ENCODE measurements around the gene TGIF1.

Gene TGIF1

GRCh38 chr18:3420919-3421279 lies 29.1 kb upstream of the TGIF1 start:
- TF ChIP-seq CTCF (IDR thresholded peaks at IDR 0.05; ENCODE audit: control insufficient read depth, extremely low read depth, insufficient read depth), result no peak
- no peak for DNase-seq (ENCODE audit: low read depth)
- no peak overlapping the region for H3K4me3 ChIP-seq (ENCODE audit: low read depth, low read length)

GRCh38 chr18:3422905-3423304 lies 27.1 kb upstream of the TGIF1 start:
- DNase-seq (ENCODE audit: low read depth), result no peak
- no peak for TF ChIP-seq CTCF (IDR thresholded peaks at IDR 0.05; ENCODE audit: control insufficient read depth, extremely low read depth, insufficient read depth)
- no peak overlapping the region for H3K4me3 ChIP-seq (ENCODE audit: low read depth, low read length)

GRCh38 chr18:3424280-3424890 lies 25.6 kb upstream of the TGIF1 start:
- TF ChIP-seq CTCF (IDR thresholded peaks at IDR 0.05; ENCODE audit: control insufficient read depth, extremely low read depth, insufficient read depth), result no peak
- H3K4me3 ChIP-seq (ENCODE audit: low read depth, low read length), result no peak overlapping the region
- no peak for DNase-seq (ENCODE audit: low read depth)

GRCh38 chr18:3425030-3425429 lies 24.9 kb upstream of the TGIF1 start:
- no peak overlapping the region for H3K4me3 ChIP-seq (ENCODE audit: low read depth, low read length)
- DNase-seq (ENCODE audit: low read depth), result no peak
- TF ChIP-seq CTCF (IDR thresholded peaks at IDR 0.05; ENCODE audit: control insufficient read depth, extremely low read depth, insufficient read depth), result no peak

GRCh38 chr18:3425446-3425845 lies 24.5 kb upstream of the TGIF1 start:
- no peak overlapping the region for H3K4me3 ChIP-seq (ENCODE audit: low read depth, low read length)
- no peak for TF ChIP-seq CTCF (IDR thresholded peaks at IDR 0.05; ENCODE audit: control insufficient read depth, extremely low read depth, insufficient read depth)
- DNase-seq (ENCODE audit: low read depth), result no peak

GRCh38 chr18:3426074-3426473 lies 23.9 kb upstream of the TGIF1 start:
- no peak for DNase-seq (ENCODE audit: low read depth)
- H3K4me3 ChIP-seq (ENCODE audit: low read depth, low read length), result no peak overlapping the region
- TF ChIP-seq CTCF (IDR thresholded peaks at IDR 0.05; ENCODE audit: control insufficient read depth, extremely low read depth, insufficient read depth), result no peak

GRCh38 chr18:3427944-3428343 lies 22.0 kb upstream of the TGIF1 start:
- H3K4me3 ChIP-seq (ENCODE audit: low read depth, low read length), result no peak overlapping the region
- DNase-seq (ENCODE audit: low read depth), result no peak
- TF ChIP-seq CTCF (IDR thresholded peaks at IDR 0.05; ENCODE audit: control insufficient read depth, extremely low read depth, insufficient read depth), result no peak

All from LNCaP clone FGC (cell line).